ENCODE data around the gene LYL1. TPM values are rescaled to one million over a fixed set of nuclear protein-coding genes. Genes with fewer than 3 reads are reported as not detected.

The LYL1 gene
- total RNA-seq, 1 donor from 2014 or later, result 0.50 TPM

DNA sequence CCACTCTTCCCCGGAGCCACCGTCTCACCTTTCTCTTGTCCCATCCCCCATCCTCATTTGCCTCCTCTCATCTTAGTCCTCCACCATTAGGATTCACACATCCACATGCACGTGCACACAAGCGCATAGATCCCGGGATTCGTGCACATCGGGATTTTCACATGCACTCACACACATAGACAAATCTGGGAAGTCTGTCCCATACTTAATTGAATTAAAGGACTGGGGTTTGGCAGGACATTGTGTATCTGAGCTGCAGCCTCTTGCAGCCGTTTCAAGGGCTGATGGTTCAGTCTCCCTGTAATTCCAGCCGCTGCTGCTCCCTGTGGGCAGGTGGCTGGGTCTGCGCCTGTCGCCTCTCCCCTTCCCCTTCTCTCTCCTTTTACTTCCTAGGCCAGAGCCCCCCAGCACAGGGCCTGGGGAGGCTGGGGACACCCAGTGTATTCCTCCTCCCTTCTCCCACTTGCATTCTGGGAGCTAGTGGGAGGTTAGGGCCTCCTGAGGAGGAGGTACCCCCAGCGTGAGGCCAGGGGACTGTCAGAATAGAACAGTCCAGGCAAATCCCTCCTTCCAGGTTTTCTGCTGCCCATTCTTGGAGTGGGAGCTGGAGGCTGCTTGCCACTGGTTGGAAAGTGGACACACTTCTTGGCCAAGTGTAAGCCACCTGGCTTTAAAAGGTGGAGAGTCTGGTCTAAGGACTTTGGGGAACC is 43.6 kb downstream of the LYL1 start:
- no peaks in the 10 kb centered on the region for H3K36me3 Mint-ChIP-seq (ENCODE audit: insufficient read depth)
- H3K4me1 Mint-ChIP-seq (ENCODE audit: low read depth), result peaks cover 25% of the 10 kb centered on the region
- DNase-seq (ENCODE audit: low spot score, unreplicated experiment), result no peak
- no peaks in the 10 kb centered on the region for H3K9me3 Mint-ChIP-seq (ENCODE audit: low read depth)
- H3K27ac Mint-ChIP-seq, result no peak overlapping the region
- H3K27me3 Mint-ChIP-seq, result peaks cover 71% of the 10 kb centered on the region
- TF ChIP-seq, protein P1, sequence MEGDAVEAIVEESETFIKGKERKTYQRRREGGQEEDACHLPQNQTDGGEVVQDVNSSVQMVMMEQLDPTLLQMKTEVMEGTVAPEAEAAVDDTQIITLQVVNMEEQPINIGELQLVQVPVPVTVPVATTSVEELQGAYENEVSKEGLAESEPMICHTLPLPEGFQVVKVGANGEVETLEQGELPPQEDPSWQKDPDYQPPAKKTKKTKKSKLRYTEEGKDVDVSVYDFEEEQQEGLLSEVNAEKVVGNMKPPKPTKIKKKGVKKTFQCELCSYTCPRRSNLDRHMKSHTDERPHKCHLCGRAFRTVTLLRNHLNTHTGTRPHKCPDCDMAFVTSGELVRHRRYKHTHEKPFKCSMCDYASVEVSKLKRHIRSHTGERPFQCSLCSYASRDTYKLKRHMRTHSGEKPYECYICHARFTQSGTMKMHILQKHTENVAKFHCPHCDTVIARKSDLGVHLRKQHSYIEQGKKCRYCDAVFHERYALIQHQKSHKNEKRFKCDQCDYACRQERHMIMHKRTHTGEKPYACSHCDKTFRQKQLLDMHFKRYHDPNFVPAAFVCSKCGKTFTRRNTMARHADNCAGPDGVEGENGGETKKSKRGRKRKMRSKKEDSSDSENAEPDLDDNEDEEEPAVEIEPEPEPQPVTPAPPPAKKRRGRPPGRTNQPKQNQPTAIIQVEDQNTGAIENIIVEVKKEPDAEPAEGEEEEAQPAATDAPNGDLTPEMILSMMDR (IDR thresholded peaks at IDR 0.05; ENCODE audit: unreplicated experiment), result no peak
- no peak overlapping the region for H3K4me3 Mint-ChIP-seq (ENCODE audit: low read depth)

- TF ChIP-seq, protein P1 (IDR thresholded peaks at IDR 0.05; ENCODE audit: unreplicated experiment), result no peak
- DNase-seq (ENCODE audit: low spot score, unreplicated experiment), result no peak
- Mint-ChIP-seq H3K4me1 (ENCODE audit: low read depth) (peaks cover 35% of the 10 kb centered on the region), H3K27ac (no peak overlapping the region), H3K27me3 (peaks cover 72% of the 10 kb centered on the region), H3K36me3 (ENCODE audit: insufficient read depth) (no peaks in the 10 kb centered on the region), H3K9me3 (ENCODE audit: low read depth) (no peaks in the 10 kb centered on the region), H3K4me3 (ENCODE audit: low read depth) (no peak overlapping the region)
These were observed 44.9 kb downstream of the LYL1 start for GRCh38 chr19:13057744-13058143.

DNA sequence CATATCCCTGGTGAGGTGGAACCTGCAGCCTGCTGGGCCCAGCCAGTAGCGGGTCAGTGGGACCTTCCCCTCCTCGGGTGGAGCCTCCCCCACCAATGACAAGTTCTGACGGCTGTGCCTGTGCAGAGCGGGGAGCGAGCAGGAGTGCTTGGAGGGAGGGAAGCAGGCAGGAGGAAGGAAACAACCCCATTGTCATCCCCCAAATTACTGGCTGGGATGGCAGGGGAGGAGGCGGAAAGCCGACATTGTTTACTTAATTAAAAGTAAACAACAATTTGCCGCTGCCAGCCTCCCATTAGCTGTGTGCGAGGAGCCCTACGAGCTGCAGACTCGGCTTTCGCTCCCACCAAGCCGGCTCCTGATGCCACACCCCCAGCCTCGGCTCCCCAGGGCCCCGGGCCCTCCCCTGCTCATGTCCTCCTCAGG is 45.5 kb downstream of the LYL1 start:
- no peak overlapping the region for H3K27ac Mint-ChIP-seq
- DNase-seq (ENCODE audit: low spot score, unreplicated experiment), result no peak
- H3K4me3 Mint-ChIP-seq (ENCODE audit: low read depth), result peak overlapping the region; percentile 29
- H3K9me3 Mint-ChIP-seq (ENCODE audit: low read depth), result no peaks in the 10 kb centered on the region
- no peaks in the 10 kb centered on the region for H3K36me3 Mint-ChIP-seq (ENCODE audit: insufficient read depth)
- H3K27me3 Mint-ChIP-seq, result peaks cover 70% of the 10 kb centered on the region
- TF ChIP-seq, protein P1 (IDR thresholded peaks at IDR 0.05; ENCODE audit: unreplicated experiment), result no peak
- peaks cover 39% of the 10 kb centered on the region for H3K4me1 Mint-ChIP-seq (ENCODE audit: low read depth)

GRCh38 chr19:13056052-13056660 is 46.5 kb downstream of the LYL1 start:
- no peak for DNase-seq (ENCODE audit: low spot score, unreplicated experiment)
- no peaks in the 10 kb centered on the region for H3K36me3 Mint-ChIP-seq (ENCODE audit: insufficient read depth)
- TF ChIP-seq, protein P1 (IDR thresholded peaks at IDR 0.05; ENCODE audit: unreplicated experiment), result no peak
- H3K4me3 Mint-ChIP-seq (ENCODE audit: low read depth), result no peak overlapping the region
- H3K27ac Mint-ChIP-seq, result no peak overlapping the region
- H3K27me3 Mint-ChIP-seq, result peaks cover 64% of the 10 kb centered on the region
- peaks cover 47% of the 10 kb centered on the region for H3K4me1 Mint-ChIP-seq (ENCODE audit: low read depth)
- H3K9me3 Mint-ChIP-seq (ENCODE audit: low read depth), result no peaks in the 10 kb centered on the region

GRCh38 chr19:13055213-13056051 is 47.2 kb downstream of the LYL1 start:
- Mint-ChIP-seq H3K4me1 (ENCODE audit: low read depth) (peaks cover 50% of the 10 kb centered on the region), H3K27ac (no peak overlapping the region), H3K27me3 (peaks cover 66% of the 10 kb centered on the region)

More at GRCh38 chr19:13055213-13056051, 47.2 kb downstream of the LYL1 start:
- Mint-ChIP-seq H3K4me3 (ENCODE audit: low read depth) (no peak overlapping the region), H3K36me3 (ENCODE audit: insufficient read depth) (no peaks in the 10 kb centered on the region), H3K9me3 (ENCODE audit: low read depth) (no peaks in the 10 kb centered on the region)
- TF ChIP-seq, protein P1 (IDR thresholded peaks at IDR 0.05; ENCODE audit: unreplicated experiment), result peak; percentile 9
- no peak for DNase-seq (ENCODE audit: low spot score, unreplicated experiment)

All from progenitor cell of endocrine pancreas (in vitro differentiated cells).